ENCODE results near the gene BMPR2. TPM values are rescaled to one million over a fixed set of nuclear protein-coding genes. Genes with fewer than 3 reads are reported as not detected.

BMPR2 gene
- total RNA-seq, 1 donor from 2014 or later: 16.5 TPM

DNA sequence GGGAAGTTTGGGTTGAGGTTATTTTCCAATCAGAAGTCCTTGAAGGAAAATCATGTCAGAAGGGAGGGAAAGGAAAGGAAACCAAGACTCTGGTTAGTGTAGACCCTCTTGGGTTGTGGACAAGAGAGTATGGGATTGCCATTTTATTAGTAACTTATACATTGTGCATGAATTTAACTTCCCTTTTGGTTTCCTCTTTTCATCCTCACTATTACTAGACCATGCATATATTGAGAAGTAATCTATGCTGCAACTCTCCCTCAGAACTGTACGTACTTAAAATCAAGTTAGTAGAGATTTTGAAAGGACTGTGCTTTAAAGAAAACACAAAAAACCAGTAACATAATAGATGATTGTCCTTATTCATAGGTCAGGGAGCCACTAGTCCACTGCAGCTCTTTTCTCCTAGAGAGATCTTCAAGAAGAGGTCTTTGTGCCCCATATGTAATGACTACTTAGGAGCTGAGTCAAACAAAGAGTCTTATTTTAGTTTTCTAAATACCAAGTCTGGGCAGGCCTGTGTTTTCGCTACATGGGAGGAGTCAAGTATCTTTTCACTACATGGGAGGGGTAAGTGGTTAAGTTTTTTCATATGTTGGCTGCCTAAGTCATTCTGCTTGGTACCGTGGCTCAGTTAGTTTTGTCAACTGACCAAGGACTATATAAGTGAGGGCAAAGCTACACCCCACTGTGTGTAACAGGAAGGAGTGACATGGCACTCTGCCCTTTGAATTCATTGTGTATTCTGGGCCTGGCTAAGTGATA is 233.4 kb downstream of the BMPR2 start:
- Mint-ChIP-seq H3K9me3 (no peaks in the 10 kb centered on the region), H3K27ac (peak overlapping the region; percentile 99), H3K27me3 (no peaks in the 10 kb centered on the region), H3K4me1 (peaks cover 39% of the 10 kb centered on the region), H3K36me3 (ENCODE audit: low read depth) (no peaks in the 10 kb centered on the region), H3K4me3 (peak overlapping the region; percentile 70)
- peak; percentile 81 for ATAC-seq (ENCODE audit: low read depth)
- intact Hi-C loops (cut with micrococcal nuclease): loop anchor here (1.0 to 2.0 kb wide), 5 partner anchors 10 to 57 kb away; partner anchors contain the start of gene FAM117B
- TF ChIP-seq, protein P1, sequence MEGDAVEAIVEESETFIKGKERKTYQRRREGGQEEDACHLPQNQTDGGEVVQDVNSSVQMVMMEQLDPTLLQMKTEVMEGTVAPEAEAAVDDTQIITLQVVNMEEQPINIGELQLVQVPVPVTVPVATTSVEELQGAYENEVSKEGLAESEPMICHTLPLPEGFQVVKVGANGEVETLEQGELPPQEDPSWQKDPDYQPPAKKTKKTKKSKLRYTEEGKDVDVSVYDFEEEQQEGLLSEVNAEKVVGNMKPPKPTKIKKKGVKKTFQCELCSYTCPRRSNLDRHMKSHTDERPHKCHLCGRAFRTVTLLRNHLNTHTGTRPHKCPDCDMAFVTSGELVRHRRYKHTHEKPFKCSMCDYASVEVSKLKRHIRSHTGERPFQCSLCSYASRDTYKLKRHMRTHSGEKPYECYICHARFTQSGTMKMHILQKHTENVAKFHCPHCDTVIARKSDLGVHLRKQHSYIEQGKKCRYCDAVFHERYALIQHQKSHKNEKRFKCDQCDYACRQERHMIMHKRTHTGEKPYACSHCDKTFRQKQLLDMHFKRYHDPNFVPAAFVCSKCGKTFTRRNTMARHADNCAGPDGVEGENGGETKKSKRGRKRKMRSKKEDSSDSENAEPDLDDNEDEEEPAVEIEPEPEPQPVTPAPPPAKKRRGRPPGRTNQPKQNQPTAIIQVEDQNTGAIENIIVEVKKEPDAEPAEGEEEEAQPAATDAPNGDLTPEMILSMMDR (IDR thresholded peaks at IDR 0.05): no peak
- DNase-seq: no peak
- POLR2A ChIA-PET: interaction anchor here (0.5 to 4.0 kb wide), 10 partner anchors 18 to 1288 kb away, joined by 3 to 67 read pairs (median 4); partner anchors contain the start of genes FAM117B and ICA1L
- CTCF ChIA-PET: interaction anchor here (0.7 to 2.5 kb wide), 2 partner anchors 21 to 25 kb away, joined by 3 to 17 read pairs; partner anchors contain the start of gene FAM117B

DNA sequence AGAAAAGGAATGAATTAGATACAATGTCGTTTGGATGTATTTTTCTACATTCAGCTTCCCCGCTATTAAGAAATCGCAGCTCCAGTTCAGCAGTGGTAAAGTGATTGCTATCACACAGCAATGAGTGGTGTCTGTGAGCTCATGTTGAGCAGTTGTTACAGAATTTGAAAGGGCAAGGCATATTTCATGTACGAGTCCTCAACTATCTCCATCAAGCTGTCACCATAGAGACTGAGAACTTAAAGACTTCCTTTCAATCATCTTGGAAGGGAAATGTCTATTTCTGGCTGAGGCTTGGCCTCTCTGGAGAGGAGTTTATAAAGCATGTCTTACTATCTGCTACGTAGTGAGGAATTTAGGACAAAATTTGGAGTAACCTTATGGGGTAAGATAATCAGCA is 234.3 kb downstream of the BMPR2 start:
- Mint-ChIP-seq H3K4me1 (peaks cover 33% of the 10 kb centered on the region), H3K27me3 (no peaks in the 10 kb centered on the region), H3K4me3 (no peak overlapping the region), H3K36me3 (ENCODE audit: low read depth) (no peaks in the 10 kb centered on the region), H3K9me3 (no peaks in the 10 kb centered on the region), H3K27ac (peak overlapping the region; percentile 99)
- intact Hi-C loops (cut with micrococcal nuclease): no loop called here
- ATAC-seq (ENCODE audit: low read depth): no peak
- no peak for DNase-seq
- CTCF ChIA-PET: interaction anchor here (0.7 to 2.5 kb wide), 2 partner anchors 21 to 24 kb away, joined by 3 to 17 read pairs; partner anchors contain the start of gene FAM117B
- POLR2A ChIA-PET: interaction anchor here (0.5 to 4.0 kb wide), 9 partner anchors 17 to 1287 kb away, joined by 3 to 67 read pairs (median 5); partner anchors contain the start of genes FAM117B and ICA1L
- TF ChIP-seq, protein P1 (IDR thresholded peaks at IDR 0.05): no peak

DNA sequence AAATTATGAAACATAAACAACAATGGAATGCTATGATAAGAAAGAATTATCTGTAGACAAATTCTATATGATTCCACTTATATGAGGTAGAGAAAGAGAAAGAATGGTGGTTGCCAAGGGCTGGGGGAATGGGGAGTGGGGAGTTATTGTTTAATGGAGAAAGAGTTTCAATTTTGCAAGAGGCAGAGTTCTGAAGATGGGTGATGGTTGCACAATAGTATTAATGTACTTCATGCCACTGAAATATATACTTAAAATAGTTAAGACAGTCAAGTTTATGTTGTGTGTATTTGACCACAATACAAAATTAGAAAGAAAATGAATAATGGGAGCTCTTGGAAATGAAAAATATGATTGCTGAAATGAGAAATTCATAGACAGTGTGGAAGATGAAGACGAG is 236.0 kb downstream of the BMPR2 start:
- POLR2A ChIA-PET: interaction anchor here (1.0 kb wide), 1 partner anchor 22 kb away, joined by 4 read pairs; the partner anchor contains the start of gene FAM117B
- H3K9me3 Mint-ChIP-seq: no peaks in the 10 kb centered on the region
- no peak overlapping the region for H3K27ac Mint-ChIP-seq

DNA sequence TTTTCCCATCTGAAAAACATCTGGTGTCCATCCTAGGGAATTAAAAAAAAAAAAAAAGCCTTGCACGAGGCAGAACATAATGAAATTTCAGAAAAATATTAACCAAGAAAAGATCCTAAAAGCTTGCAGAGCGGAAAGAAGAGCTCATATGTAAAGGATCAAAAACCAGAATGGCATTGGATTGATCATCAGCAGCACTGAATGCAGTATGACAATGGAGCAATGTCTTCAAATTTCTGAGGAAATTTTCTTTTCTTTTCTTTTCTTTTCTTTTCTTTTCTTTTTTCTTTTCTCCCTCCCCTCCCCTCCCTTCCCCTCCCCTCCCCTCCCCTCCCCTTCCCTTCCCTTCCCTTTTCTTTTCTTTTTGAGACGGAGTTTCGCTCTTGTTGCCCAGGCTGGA is 237.4 kb downstream of the BMPR2 start:
- Mint-ChIP-seq H3K27ac (no peak overlapping the region), H3K9me3 (no peaks in the 10 kb centered on the region), H3K27me3 (no peaks in the 10 kb centered on the region), H3K4me1 (peaks cover 24% of the 10 kb centered on the region), H3K4me3 (no peak overlapping the region), H3K36me3 (ENCODE audit: low read depth) (no peaks in the 10 kb centered on the region)
- no peak for ATAC-seq (ENCODE audit: low read depth)
- intact Hi-C loops (cut with micrococcal nuclease): no loop called here
- POLR2A ChIA-PET: interaction anchor here (0.6 kb wide), 1 partner anchor 1483 kb away, joined by 3 read pairs; no protein-coding TSS in a partner anchor
- TF ChIP-seq, protein P1 (IDR thresholded peaks at IDR 0.05): no peak
- CTCF ChIA-PET: no interaction called here
- no peak for DNase-seq

More for the DNA sequence above, 236.0 kb downstream of the BMPR2 start:
- Mint-ChIP-seq H3K27me3 (no peaks in the 10 kb centered on the region), H3K4me3 (no peak overlapping the region), H3K36me3 (ENCODE audit: low read depth) (no peaks in the 10 kb centered on the region), H3K4me1 (peaks cover 33% of the 10 kb centered on the region)
- TF ChIP-seq, protein P1 (IDR thresholded peaks at IDR 0.05): no peak
- CTCF ChIA-PET: no interaction called here
- intact Hi-C loops (cut with micrococcal nuclease): no loop called here
- no peak for ATAC-seq (ENCODE audit: low read depth)
- no peak for DNase-seq

Other genes with a start within 250 kb of the BMPR2 start
- 78.8 and 83.9 TPM in 2 replicates for gene SUMO1, start 137.7 kb upstream of the BMPR2 start, total RNA-seq
- 141 and 153 TPM in 2 replicates for gene NOP58, start 110.6 kb upstream of the BMPR2 start, total RNA-seq